ENCODE measurements around the gene CBLC. TPM values are rescaled to one million over a fixed set of nuclear protein-coding genes. Genes with fewer than 3 reads are reported as not detected.

Gene CBLC, protein sequence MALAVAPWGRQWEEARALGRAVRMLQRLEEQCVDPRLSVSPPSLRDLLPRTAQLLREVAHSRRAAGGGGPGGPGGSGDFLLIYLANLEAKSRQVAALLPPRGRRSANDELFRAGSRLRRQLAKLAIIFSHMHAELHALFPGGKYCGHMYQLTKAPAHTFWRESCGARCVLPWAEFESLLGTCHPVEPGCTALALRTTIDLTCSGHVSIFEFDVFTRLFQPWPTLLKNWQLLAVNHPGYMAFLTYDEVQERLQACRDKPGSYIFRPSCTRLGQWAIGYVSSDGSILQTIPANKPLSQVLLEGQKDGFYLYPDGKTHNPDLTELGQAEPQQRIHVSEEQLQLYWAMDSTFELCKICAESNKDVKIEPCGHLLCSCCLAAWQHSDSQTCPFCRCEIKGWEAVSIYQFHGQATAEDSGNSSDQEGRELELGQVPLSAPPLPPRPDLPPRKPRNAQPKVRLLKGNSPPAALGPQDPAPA
- total RNA-seq (ENCODE audit: low replicate concordance) = 0.08 TPM in 1 of 2 replicates, not detected in the other

DNA sequence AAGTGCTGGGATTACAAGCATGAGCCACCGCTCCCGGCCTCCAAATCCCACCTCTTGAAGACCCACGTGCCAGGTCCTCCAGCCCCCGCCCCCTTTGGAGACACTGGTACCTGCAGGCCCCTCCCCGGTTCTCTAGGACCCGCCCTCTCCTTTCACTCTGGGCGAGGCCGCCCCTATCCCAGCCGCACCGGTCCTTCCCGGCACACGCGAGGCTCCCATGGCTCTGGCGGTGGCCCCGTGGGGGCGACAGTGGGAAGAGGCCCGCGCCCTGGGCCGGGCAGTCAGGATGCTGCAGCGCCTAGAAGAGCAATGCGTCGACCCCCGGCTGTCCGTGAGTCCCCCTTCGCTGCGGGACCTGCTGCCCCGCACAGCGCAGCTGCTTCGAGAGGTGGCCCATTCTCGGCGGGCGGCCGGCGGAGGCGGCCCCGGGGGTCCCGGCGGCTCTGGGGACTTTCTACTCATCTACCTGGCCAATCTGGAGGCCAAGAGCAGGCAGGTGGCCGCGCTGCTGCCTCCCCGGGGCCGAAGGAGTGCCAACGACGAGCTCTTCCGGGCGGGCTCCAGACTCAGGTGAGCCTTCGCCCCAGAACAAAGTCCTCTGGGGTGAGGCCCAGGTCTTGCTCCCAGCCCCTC lies at the start of gene CBLC:
TSS of gene CBLC (plus strand) at position 176 of the 633 bp plus-strand sequence. CDS start at position 218, 42 bp downstream.

DNA sequence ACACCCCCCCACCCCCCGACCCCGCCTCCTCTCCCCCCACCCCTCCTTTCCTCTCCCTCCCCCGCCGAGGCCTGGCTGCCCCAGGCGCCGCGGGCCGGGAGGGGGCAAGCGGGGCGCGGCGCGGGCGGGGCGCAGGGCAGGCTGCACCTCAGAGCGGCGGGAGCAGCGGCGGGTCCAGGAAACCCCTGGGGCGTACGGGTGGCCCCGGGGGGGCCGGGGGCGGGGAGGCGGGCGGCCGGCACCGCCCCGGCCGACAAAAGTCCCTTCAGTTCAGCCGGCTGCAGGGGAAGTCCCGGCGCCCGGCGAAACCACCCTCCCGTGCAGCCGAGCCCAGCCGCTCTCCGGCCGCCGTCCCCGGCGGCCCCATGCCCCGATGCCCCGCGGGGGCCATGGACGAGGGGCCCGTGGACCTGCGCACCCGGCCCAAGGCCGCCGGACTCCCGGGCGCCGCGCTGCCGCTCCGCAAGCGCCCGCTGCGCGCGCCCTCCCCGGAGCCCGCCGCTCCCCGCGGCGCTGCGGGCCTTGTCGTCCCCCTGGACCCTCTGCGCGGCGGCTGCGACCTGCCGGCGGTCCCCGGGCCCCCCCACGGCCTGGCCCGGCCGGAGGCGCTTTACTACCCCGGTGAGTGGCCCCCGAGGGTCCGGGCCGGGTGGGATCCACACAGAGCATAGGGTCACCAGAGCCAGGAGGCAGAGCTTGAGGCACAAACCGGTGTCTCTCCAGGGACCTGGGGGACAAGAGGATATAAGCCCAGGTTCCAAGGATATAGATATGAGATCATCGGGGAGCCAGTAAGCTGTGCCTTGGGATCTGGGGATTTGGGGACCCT lies 29.1 kb upstream of the CBLC start, which contains the start of gene BCL3:
TSS of gene BCL3 (plus strand) at position 283 of the 829 bp plus-strand sequence. CDS start at position 366, 83 bp downstream.

DNA sequence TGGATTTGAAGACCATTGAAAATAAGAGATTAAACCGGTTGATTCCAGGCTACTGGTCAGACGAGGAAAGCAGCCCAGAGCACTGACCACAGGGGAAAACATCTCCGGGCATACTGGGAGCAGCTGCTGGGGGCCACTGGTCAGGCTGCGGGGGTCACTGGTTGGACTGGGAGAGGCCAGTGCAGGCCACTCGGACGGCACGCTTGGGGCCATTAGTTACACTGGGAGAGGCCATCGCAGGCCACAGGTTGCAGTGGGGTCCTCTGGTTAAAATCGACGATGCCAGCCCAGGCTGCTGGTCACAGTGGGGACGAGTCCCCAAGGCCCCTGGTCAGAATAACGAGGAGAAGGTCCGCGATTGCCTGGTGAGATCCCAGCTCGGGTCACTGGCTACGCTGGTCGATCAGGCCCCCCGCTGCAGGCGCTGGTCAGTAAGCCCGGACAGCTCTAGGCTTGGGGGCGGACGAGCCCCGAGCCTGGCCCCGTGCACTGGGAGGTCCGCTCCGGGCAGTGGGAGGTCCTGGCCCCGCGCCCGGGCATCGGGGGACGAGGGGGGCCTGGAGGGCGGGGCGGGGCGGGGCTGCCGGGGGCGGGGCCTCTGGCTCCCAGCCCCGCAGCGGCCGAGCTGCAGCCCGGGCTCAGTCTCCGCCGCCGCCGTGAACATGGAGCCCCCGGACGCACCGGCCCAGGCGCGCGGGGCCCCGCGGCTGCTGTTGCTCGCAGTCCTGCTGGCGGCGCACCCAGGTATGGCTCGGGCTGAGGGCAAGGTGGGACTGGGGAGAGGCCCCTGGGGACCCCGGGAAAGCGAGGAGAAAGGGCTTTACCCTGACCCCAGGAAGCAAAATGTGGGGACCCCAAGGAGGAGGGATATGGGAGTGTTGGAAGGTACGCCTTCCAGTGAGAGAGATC lies 31.0 kb downstream of the CBLC start, which contains the start of gene BCAM:
TSS of gene BCAM (plus strand) at position 641 of the 909 bp plus-strand sequence. CDS start at position 663, 22 bp downstream.

DNA sequence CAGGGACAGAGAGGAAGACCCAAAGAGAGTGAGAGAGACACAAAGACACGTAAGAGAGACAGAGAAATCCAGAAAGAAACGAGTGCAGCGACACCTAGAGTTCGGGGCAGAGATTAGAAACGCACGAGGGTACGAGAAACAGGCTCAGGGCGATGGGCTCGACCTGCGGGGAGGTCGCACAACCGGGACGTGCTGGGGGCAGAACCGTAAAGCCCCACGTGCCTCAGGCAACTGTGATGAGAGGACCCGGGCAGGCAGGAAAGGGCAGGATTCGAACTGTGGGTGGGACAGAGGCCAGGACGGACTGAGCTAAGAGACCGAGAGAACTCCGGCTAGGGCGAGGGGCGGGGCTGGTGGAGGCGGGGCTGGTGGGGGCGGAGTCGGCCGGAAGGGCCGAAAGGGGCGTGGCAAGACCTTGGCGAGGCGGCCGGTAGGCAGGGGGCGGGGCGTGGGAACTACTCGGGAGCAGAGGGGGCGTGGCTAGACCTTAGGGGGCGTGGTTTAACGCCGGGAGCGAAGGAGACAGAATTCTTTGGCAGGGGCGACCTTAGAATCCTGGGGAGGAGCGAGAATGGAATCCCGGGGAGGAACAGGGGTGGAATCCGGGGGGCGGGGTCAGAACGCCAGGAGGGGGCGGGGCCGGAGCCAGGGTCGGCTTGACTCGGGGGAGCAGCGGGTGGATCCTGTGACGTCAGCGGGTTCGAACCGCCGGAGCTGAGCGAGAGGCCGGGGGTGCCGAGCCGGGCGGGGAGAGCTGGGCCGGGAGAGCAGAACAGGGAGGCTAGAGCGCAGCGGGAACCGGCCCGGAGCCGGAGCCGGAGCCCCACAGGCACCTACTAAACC lies 68.1 kb downstream of the CBLC start, which contains the start of gene NECTIN2:
TSS of gene NECTIN2 (plus strand) at position 686 of the 843 bp plus-strand sequence. CDS start 229 bp downstream, outside the sequence.

Other genes with a start within 250 kb of the CBLC start
- not detected in 2 replicates for gene CEACAM20, start 248.2 kb upstream of the CBLC start, total RNA-seq (ENCODE audit: low replicate concordance)
- gene IGSF23, start 164.3 kb upstream of the CBLC start, total RNA-seq (ENCODE audit: low replicate concordance) = 0.08 TPM in 1 of 2 replicates, not detected in the other
- 32.4 and 73.4 TPM in 2 replicates for gene PVR, start 134.0 kb upstream of the CBLC start, total RNA-seq (ENCODE audit: low replicate concordance)
- gene CEACAM19, start 106.4 kb upstream of the CBLC start, total RNA-seq (ENCODE audit: low replicate concordance) = 0.90 and 3.2 TPM in 2 replicates
- 0.08 TPM in 1 of 2 replicates, not detected in the other for gene CEACAM16, start 78.7 kb upstream of the CBLC start, total RNA-seq (ENCODE audit: low replicate concordance)
- 4.2 and 14.9 TPM in 2 replicates for gene BCL3, start 29.2 kb upstream of the CBLC start, total RNA-seq (ENCODE audit: low replicate concordance)
- 2.6 and 7.3 TPM in 2 replicates for gene BCAM, start 31.2 kb downstream of the CBLC start, total RNA-seq (ENCODE audit: low replicate concordance)
- gene NECTIN2, start 68.4 kb downstream of the CBLC start, total RNA-seq (ENCODE audit: low replicate concordance) = 23.9 and 80.6 TPM in 2 replicates
- gene TOMM40, start 113.4 kb downstream of the CBLC start, total RNA-seq (ENCODE audit: low replicate concordance) = 23.5 and 46.5 TPM in 2 replicates
- gene APOE, start 127.9 kb downstream of the CBLC start, total RNA-seq (ENCODE audit: low replicate concordance) = 5.1 and 263 TPM in 2 replicates
- 0.47 and 0.68 TPM in 2 replicates for gene APOC1, start 136.7 kb downstream of the CBLC start, total RNA-seq (ENCODE audit: low replicate concordance)
- gene APOC4, start 164.3 kb downstream of the CBLC start, total RNA-seq (ENCODE audit: low replicate concordance) = not detected in 2 replicates
- not detected in 2 replicates for gene APOC2, start 168.2 kb downstream of the CBLC start, total RNA-seq (ENCODE audit: low replicate concordance)
- 28.5 and 28.9 TPM in 2 replicates for gene CLPTM1, start 177.5 kb downstream of the CBLC start, total RNA-seq (ENCODE audit: low replicate concordance)
- 4.8 and 5.0 TPM in 2 replicates for gene RELB, start 223.6 kb downstream of the CBLC start, total RNA-seq (ENCODE audit: low replicate concordance)